SJSA1 (cell line): ENCODE measurements around the gene LACTB. TPM values are rescaled to one million over a fixed set of nuclear protein-coding genes. Genes with fewer than 3 reads are reported as not detected.
A peak's percentile ranks its signal among the peaks of the same experiment; 100 is the strongest.

Experiments used
- DNase-seq, 2 experiments: peaks; one replicate each; pipeline ENCODE4 v3.0.0-alpha.2; 2015 to 2020; ENCODE audit warnings: low spot score in 2 of 2, low read depth in 1 of 2
- H3K27ac ChIP-seq: fragments of 250-450 bp; sonication (Bioruptor Pico); 2 replicates; pipeline ENCODE4 v1.5.1; 2020; ENCODE audit warnings: mild to moderate bottlenecking, moderate library complexity
- H3K27me3 ChIP-seq: fragments of 250-450 bp; sonication (Bioruptor Pico); replicated peaks from 2 replicates; pipeline ENCODE4 v1.5.1; 2020; ENCODE audit warnings: mild to moderate bottlenecking, moderate library complexity
- H3K36me3 ChIP-seq: fragments of 250-450 bp; sonication (Bioruptor Pico); 2 replicates; pipeline ENCODE4 v1.5.1; 2020; ENCODE audit warnings: mild to moderate bottlenecking
- H3K4me1 ChIP-seq: fragments of 250-450 bp; sonication (Bioruptor Pico); replicated peaks from 2 replicates; pipeline ENCODE4 v1.6.1; 2021; ENCODE audit warnings: mild to moderate bottlenecking
- H3K4me3 ChIP-seq: fragments of 250-450 bp; sonication (Bioruptor Pico); 2 replicates; pipeline ENCODE4 v1.5.1; 2020; ENCODE audit warnings: mild to moderate bottlenecking
- H3K9me3 ChIP-seq: fragments of 250-450 bp; sonication (Bioruptor Pico); replicated peaks from 2 replicates; pipeline ENCODE4 v1.5.1; 2020; ENCODE audit warnings: mild to moderate bottlenecking
- total RNA-seq: library from RNA; depleted of rRNA; stranded (reverse); fragments of >200 nt; shearing (Covaris generic); gene quantifications from 2 replicates; pipeline ENCODE4 v1.2.3, GENCODE V29; 2014

LACTB gene
- total RNA-seq, 1 experiment from 2014 or later, result 71.8 TPM

DNA sequence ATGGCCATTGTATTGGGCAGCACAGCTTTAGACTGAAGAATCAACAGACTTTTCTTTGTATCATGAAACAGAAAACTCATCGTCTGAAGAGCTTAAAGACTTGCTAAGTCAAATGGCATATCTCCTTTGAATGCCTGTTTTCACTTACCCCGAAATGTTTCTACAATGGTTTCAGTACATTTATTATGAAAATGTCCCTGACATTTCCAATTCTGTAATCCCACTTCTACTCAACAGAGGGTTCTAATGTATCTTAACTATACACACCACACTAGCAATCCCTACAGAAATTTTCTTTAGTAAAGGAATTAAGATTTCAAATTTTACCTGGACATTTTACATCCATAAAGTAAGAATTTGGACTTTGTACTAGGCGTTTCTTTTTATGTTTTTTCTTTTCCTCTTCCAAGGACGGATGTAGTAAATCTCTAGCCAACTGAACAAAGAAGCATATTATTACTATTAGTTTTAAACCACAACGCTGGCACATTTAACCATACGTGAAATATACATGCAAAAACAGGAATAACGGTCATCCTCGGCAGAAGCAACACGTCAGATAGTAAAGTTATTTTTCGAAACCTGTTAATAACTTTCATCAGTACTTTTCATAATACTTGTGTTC, 34.5 kb downstream of the LACTB start:
- no peaks in the 10 kb centered on the region for H3K9me3 ChIP-seq
- DNase-seq, result peak in 1 of 2 experiments; percentile 39

DNA sequence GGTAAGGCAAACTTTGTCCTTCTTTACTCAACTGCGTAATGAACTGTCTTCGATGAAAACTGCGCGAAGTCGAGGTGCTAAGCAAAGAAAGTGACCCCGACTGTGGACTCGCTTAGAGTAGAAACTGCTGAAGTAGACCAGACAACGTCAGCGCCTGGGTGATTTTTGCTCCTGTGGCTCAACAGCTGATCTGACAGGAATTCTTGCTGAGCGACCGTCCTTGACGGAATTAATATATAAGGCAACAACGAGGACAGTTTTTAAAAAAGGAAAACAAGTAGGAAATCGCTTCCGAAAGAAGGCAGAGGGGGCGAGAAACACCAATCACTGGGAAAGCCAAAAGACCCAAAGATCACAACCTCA, 35.1 kb downstream of the LACTB start:
- peaks cover 36% of the 10 kb centered on the region for H3K36me3 ChIP-seq
- H3K27me3 ChIP-seq, result no peaks in the 10 kb centered on the region
- H3K4me1 ChIP-seq, result peaks cover 8% of the 10 kb centered on the region
- DNase-seq, result peak in 1 of 2 experiments; percentile 48
- peak overlapping the region; percentile 69 for H3K4me3 ChIP-seq
- peak overlapping the region; percentile 95 for H3K27ac ChIP-seq
- no peaks in the 10 kb centered on the region for H3K9me3 ChIP-seq

More for the DNA sequence above, 34.5 kb downstream of the LACTB start:
- H3K27me3 ChIP-seq, result no peaks in the 10 kb centered on the region
- peak overlapping the region; percentile 69 for H3K4me3 ChIP-seq
- peaks cover 8% of the 10 kb centered on the region for H3K4me1 ChIP-seq
- H3K27ac ChIP-seq, result peak overlapping the region; percentile 95
- H3K36me3 ChIP-seq, result peaks cover 41% of the 10 kb centered on the region

DNA sequence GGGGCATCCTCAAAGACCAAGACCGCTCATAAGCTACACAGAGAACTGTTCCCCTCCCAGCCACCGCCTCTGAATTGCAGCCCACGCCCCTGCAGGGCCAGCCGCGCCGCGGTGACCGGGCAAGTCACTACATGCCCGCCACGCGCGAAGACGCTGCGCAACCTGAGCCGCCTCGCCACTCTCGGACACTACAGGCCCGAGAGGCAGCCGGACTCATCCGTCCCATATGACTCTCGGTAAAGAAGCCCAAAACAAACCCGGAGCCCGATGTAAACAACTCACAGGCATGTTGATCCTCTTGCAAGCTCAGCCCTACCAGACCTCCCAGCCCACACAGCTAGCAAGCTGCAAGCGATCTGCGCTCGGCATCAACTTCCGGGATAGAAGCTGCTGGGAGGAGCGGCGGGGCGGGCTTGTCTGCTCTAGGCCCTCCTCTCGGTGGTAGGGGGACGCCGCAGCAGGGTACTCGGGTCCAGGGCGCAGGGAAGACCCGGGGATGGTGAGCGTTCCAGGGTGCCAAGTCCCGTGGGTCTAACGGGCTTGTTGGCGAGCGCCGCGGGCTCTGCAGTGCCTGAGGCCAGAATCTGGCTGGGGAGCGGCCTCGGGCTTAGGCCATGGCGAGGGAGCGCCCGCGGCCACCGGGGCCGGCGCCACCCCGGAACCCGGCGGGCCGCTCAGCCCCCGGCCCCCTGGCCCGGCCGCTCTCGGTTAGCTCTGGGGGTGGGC, 35.6 kb downstream of the LACTB start, which contains the start of gene RPS27L:
RPS27L (minus strand) TSS at position 360 of the 726 bp plus-strand sequence; CDS start at position 288, 72 bp downstream.
- peaks cover 32% of the 10 kb centered on the region for H3K36me3 ChIP-seq
- H3K27me3 ChIP-seq, result no peaks in the 10 kb centered on the region
- peak within 1 kb of the TSS; percentile 95 for H3K27ac ChIP-seq
- H3K4me1 ChIP-seq, result peaks cover 8% of the 10 kb centered on the region
- no peaks in the 10 kb centered on the region for H3K9me3 ChIP-seq
- peak within 1 kb of the TSS; percentile 69 for H3K4me3 ChIP-seq
- DNase-seq, result peak; percentile 98

DNA sequence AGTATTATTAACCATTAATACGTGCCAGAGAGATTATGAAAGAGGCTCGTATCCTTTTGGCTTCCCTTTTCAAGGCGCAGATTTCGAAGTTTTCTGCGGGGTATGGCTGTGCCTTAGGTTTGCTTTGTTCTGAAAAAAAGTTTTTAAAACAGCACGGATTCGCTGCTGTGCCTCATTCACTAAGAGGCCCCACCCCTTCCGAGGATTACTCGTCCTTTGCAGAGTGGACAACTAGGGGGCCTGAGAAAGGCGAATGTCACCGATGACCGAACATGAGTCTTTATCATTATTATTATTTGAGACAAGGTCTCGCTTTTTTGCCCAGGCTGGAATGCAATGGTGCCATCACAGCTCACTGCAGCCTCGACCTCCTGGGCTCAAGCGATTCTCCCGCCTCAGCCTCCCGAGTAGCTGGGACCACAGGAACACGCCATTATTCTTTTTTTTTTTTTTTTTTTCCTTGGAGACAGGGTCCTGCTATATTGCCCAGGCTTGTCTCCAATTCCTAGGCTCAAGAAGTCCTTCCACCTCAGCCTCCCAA, 36.3 kb downstream of the LACTB start:
- Histone ChIP-seq H3K27ac (peak overlapping the region; percentile 95), H3K4me1 (peaks cover 8% of the 10 kb centered on the region), H3K36me3 (peaks cover 26% of the 10 kb centered on the region), H3K9me3 (no peaks in the 10 kb centered on the region), H3K27me3 (no peaks in the 10 kb centered on the region), H3K4me3 (peak overlapping the region; percentile 69)
- peak; percentile 83 to 86 for DNase-seq

DNA sequence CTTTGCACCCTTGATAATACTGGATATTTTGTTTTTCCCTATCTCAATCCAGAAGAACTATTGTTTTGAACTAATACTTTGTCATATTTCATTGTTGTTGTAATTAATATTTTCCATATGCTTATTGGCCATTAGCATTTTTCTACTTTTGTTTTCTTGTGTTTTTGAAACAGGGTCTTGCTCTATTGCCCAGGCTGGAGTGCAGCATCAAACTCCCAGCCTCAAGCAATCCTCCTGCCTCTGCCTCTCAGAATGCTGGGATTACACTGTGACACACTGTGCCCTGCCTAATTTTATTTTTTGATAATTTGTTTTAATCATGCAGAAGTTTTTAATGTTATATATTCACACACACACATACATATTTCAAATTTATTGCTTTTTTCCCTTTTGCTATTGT, 39.0 kb downstream of the LACTB start:
- H3K27me3 ChIP-seq, result no peaks in the 10 kb centered on the region
- H3K27ac ChIP-seq, result no peak overlapping the region
- H3K9me3 ChIP-seq, result no peaks in the 10 kb centered on the region
- DNase-seq, result no peak
- H3K36me3 ChIP-seq, result peaks cover 4% of the 10 kb centered on the region
- no peak overlapping the region for H3K4me3 ChIP-seq
- H3K4me1 ChIP-seq, result peaks cover 14% of the 10 kb centered on the region

DNA sequence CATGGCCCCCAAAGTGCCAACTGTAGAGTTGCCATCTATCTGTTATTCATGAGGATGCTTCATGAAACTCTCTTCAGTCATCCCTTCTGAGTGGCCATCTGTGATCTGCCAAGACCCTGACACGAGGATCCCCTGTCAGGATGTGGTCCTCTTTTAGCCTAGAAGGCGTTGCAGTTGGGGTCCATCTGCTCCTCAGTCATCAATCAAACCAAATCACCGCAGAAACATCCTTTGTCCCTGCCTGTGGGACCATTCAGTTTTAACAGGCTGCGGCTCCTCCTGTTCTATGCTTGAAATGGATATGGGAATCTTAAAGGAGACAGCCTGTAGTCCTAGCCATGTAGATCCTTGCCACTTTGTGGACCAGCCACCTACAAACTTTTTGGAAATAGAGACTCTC, 41.6 kb downstream of the LACTB start:
- Histone ChIP-seq H3K36me3 (no peaks in the 10 kb centered on the region), H3K27me3 (no peaks in the 10 kb centered on the region), H3K4me3 (no peak overlapping the region), H3K4me1 (peaks cover 19% of the 10 kb centered on the region), H3K9me3 (no peaks in the 10 kb centered on the region), H3K27ac (no peak overlapping the region)
- peak in 1 of 2 experiments; percentile 11 for DNase-seq

DNA sequence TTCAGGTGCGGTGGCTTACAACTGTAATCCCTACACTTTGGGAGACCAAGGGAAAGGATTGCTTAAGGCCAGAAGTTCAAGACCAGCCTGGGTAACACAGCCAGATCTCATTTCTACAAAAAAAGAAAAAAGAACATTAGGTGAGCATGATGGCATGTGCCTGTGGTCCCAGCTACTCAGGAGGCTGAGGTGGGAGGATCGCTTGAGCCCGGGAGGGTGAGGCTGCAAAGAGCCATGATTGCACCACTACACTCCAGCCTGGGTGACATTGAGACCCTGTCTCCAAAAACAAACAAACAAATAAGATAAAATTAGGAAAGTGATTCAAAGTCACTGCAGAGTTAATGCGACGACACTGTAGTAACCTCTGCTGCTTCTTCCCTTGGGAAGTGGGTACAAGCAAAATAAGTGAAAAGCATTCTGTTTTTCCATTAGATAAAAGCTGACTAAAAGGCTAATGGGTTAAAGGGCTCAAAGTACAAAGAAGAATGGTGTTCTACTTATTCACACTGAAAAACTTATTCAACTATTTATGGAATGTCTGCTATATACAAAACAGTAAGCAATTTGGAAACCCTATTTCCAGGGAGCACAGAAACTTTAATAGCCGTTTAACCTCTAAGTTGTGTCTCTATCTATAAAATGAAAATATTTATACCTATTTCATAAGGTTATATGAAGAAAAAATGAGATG, 43.7 kb downstream of the LACTB start:
- no peaks in the 10 kb centered on the region for H3K9me3 ChIP-seq
- no peaks in the 10 kb centered on the region for H3K36me3 ChIP-seq
- DNase-seq, result peak; percentile 11 to 46
- peak overlapping the region; percentile 35 for H3K27ac ChIP-seq
- H3K27me3 ChIP-seq, result no peaks in the 10 kb centered on the region
- H3K4me1 ChIP-seq, result peaks cover 19% of the 10 kb centered on the region
- no peak overlapping the region for H3K4me3 ChIP-seq

DNA sequence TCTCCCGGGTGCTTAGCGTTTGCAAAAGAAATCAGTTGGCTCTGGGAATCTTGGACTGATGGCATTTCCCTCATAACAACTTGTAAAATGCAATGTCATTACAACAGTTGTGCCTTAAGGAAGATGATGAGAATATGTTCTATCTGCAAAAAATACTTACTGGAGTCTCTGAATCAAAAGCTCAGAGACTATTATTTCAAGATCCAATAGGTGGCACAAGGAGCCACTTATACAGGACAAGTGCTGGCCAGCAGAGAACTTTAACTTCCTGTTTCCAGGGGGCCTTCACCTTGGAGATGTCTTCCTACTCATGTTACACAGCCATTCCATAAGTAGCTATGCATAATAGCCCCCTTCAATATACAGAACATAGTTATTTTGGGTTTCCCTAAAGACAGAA, 44.6 kb downstream of the LACTB start:
- H3K27ac ChIP-seq, result peak overlapping the region; percentile 35
- H3K4me3 ChIP-seq, result no peak overlapping the region
- no peaks in the 10 kb centered on the region for H3K9me3 ChIP-seq
- no peaks in the 10 kb centered on the region for H3K36me3 ChIP-seq
- peak in 1 of 2 experiments; percentile 22 for DNase-seq
- H3K27me3 ChIP-seq, result no peaks in the 10 kb centered on the region
- H3K4me1 ChIP-seq, result peaks cover 19% of the 10 kb centered on the region

DNA sequence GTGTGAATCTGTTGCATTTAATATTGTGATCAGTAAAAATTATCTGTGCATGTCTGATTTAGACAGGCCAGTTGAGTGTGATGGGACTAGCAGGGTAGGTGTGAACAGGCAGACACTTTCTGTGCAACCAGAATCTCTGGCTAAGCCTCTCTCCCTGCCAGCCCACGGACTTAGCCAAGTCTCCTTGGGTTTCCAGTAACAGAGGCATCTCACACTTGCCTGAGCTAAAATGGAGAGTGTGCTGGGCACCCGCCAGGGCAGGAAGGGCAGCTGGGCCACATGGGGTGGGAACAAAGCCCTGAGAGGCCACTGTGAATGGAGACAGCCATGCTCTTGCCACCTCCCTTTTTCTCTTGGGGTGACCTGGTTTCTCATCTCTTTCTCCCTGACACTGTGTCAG, 48.1 kb downstream of the LACTB start:
- H3K4me1 ChIP-seq, result peaks cover 17% of the 10 kb centered on the region
- no peak for DNase-seq
- no peaks in the 10 kb centered on the region for H3K9me3 ChIP-seq
- no peaks in the 10 kb centered on the region for H3K27me3 ChIP-seq
- no peak overlapping the region for H3K27ac ChIP-seq
- no peak overlapping the region for H3K4me3 ChIP-seq
- no peaks in the 10 kb centered on the region for H3K36me3 ChIP-seq

DNA sequence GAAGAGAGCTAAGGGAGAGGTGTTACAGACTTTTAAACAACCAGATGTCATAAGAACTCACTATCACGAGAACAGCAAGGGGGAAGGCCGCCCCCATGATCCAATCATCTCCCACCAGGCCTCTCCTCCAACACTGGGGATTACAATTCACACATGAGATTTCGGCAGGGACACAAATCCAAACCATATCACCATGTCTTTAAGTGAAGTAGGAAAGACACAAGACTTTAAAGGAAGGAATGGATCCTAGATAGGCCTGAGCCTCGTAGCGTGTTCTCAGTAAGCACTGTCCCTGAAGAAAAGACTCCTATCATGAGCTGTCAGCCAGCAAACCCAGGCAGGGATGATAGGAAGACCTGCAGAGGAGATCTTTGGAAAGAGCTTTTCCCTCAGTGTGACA, 50.7 kb downstream of the LACTB start:
- H3K9me3 ChIP-seq, result no peaks in the 10 kb centered on the region
- peaks cover 14% of the 10 kb centered on the region for H3K4me1 ChIP-seq
- H3K27ac ChIP-seq, result no peak overlapping the region
- DNase-seq, result no peak
- no peaks in the 10 kb centered on the region for H3K27me3 ChIP-seq
- no peaks in the 10 kb centered on the region for H3K36me3 ChIP-seq
- no peak overlapping the region for H3K4me3 ChIP-seq

DNA sequence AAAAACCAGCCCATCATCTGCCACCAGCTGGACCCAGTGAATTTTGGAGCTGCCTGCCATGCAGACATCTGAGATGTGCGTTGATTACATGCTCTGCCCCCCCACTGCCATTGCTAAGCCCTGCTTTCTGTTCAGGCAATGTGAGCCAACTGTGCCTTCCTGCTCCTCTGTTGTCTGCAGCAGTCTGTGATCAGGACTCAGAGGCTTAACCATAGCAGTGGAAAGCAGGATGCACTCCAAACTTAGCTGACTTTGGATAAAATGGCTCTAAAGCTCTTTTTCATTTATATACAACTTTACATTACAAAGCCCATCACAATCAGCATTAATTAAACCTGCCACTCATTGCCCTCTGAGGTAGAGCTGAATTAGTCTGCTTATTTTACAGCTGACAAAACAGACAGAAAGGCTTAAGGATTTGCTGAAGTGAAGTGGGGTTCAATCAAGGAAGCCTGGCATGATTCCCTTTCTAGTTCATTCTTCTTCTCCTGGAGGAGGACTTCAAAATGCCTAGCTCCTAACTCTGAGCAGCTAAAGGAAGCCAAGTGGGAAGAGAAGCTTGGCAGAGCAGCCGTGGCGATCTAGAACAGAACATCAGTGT, 51.3 kb downstream of the LACTB start:
- no peak for DNase-seq

DNA sequence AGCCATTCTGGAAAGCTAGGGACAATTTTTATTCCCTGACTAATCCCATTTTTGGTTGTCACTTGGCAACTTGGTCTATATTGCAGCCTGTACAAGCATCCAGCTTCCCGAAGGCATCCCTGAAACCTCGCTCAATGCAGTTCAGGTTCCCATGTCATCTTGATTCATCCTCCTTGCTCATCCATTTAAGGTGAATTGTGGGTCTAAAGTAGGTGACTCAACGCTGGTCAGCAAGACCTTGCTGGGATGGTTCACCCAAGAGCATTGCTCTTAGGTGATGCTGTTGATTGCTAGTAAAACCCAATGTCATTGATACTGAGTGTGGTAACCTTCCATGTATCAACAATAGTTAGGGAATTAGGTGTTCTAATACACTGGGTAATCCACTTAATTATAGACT, 54.6 kb downstream of the LACTB start:
- no peak for DNase-seq
- Histone ChIP-seq H3K9me3 (no peaks in the 10 kb centered on the region), H3K4me1 (peaks cover 22% of the 10 kb centered on the region), H3K27ac (no peak overlapping the region), H3K4me3 (no peak overlapping the region), H3K36me3 (no peaks in the 10 kb centered on the region), H3K27me3 (no peaks in the 10 kb centered on the region)

More for the DNA sequence above, 51.3 kb downstream of the LACTB start:
- H3K27ac ChIP-seq, result no peak overlapping the region
- no peaks in the 10 kb centered on the region for H3K36me3 ChIP-seq
- H3K27me3 ChIP-seq, result no peaks in the 10 kb centered on the region
- no peak overlapping the region for H3K4me3 ChIP-seq
- no peaks in the 10 kb centered on the region for H3K9me3 ChIP-seq
- peaks cover 20% of the 10 kb centered on the region for H3K4me1 ChIP-seq

DNA sequence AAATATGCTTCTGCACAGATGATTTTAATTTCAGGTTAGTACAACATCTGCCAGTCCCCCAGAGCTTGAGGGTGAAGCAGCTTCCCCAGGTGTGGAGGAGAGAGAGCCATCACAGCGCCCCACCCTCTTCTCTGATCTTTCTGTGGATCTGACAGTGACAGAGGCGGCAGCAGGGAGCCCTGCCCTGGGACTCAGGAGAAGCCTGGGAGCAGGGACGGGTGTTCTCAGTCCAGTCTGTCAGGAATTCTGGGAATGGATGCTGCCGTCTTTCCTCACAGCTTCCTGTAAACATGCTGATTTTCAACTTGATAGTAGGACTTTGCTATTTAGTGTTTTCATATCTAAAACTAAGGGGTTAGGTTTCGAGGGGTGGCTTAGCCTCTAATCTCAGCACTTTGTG, 56.4 kb downstream of the LACTB start:
- no peak overlapping the region for H3K4me3 ChIP-seq
- H3K9me3 ChIP-seq, result no peaks in the 10 kb centered on the region
- H3K4me1 ChIP-seq, result peaks cover 38% of the 10 kb centered on the region
- DNase-seq, result peak in 1 of 2 experiments; percentile 36
- H3K27ac ChIP-seq, result no peak overlapping the region
- H3K27me3 ChIP-seq, result no peaks in the 10 kb centered on the region
- no peaks in the 10 kb centered on the region for H3K36me3 ChIP-seq
